Activated CD8-positive, alpha-beta memory T cell treated with anti-CD3 and anti-CD28 coated beads, Interleukin-2, amount 50 U/mL, for 48 hours (primary cell): Measurements from ENCODE around the gene IL12A.
A peak's percentile ranks its signal among the peaks of the same experiment; 100 is the strongest.

Experiments
- DNase-seq: peaks from one replicate; pipeline ENCODE4 v3.0.0-alpha.2; 2020

Gene IL12A

GRCh38 chr3:159991591-159991990 is 3.0 kb downstream of the IL12A start:
- no peak for DNase-seq

GRCh38 chr3:159992589-159992988 is 4.0 kb downstream of the IL12A start:
- no peak for DNase-seq

DNA sequence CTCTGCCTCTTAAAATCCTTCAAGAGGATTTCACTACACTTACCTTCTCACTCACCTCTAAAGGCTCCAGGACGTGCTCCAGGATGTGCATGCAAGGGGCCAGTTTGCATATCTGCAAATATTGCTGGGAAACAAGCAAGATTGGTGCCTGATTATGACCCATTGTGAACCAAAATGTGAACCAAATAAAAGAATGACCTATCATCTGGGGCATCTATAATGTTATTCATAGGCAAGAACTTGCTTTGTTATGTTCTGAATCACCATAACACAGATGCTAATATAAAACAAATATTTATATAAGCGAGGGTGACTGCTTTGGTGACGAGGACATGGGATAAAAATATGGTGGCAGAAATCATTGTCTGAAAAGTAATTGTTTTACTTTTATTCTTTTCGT is 5.5 kb downstream of the IL12A start:
- no peak for DNase-seq

- no peak for DNase-seq
Measured at GRCh38 chr3:159995091-159995490, 6.5 kb downstream of the IL12A start.

DNA sequence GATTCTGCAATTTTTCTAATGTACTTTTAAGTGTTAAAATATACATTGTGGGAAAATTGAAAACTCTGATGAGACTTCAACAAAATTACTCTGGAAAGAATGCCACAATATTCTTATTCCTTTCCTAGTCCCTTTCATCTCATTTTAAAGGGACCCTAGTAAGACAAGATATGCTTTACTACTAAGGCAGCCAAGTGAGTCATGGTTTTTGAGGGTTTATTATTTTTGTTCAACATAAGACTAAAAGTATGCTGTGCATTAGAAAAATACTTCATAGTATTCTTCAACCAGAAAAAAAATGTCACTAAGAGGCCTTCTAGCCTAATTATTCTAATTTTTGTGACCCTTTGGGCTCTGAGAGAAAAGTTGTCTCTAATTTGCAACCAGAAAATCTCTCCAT is 7.4 kb downstream of the IL12A start:
- DNase-seq = no peak

DNA sequence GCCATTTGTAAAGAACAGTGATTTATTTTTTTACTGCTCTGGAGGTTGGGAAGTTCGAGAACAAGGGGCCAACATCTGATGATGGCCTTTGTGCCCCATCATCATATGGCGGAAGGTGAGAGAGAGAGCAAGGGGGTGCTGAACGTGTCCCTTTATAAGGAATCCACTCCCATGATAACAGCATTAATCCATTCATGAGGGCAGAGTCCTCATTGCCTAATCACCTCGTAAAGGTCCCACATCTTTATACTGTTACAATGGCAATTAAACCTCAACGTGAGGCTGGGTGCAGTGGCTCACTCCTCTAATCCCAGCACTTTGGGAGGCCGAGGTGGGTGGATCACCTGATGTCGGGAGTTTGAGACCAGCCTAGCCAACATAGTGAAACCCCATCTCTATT is 8.3 kb downstream of the IL12A start:
- no peak for DNase-seq

- DNase-seq = no peak
Measured at GRCh38 chr3:160001148-160001760, 12.6 kb downstream of the IL12A start.

- DNase-seq = no peak
Measured at GRCh38 chr3:160001850-160002623, 13.4 kb downstream of the IL12A start.

DNA sequence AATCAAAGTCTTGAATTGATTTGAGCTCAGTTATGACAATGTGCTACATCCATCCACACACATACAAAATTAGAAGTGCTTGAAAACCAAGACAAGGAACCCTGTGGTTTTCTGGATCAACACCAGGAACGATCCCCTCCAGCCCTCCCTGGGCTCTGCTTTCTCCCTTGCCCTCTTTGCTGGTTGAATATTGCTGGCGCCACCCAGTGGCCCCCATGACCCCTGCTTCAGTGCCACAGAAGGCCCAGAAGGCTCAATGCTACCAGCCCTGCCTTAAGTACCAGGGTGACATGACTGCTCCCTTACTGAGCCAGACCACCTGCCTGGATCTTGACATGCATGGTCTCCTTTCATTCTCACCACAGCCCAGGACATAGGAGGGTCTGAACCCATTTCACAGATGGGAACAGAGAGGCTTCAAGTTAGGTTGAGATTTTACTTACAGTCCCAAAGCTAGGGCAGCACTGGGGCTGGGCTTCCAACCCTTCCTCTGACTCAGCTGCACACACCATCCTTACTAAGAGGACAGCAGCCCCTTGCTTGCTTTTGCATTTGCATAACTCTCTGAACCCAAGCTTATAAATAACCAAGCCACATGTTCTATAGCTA is 15.0 kb downstream of the IL12A start:
- peak; percentile 62 for DNase-seq

DNA sequence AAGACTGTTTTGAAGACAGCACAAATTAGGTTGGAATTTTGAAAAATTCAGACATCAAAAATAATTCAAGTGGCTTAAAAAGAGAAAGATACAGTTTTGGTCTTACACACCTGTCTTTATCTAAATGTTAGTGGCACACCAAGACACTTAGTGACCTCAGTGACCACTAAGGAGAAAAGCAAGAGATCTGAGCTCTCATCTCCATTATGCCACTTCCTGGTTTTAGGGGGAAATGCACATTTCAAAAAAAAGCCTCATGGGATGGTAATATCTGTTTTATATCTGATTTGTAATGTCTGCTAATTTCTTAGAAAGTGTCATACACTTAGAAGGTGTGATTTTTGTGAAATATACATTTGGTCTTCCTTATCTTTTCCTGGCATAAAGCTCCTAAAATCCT is 16.4 kb downstream of the IL12A start:
- no peak for DNase-seq

DNA sequence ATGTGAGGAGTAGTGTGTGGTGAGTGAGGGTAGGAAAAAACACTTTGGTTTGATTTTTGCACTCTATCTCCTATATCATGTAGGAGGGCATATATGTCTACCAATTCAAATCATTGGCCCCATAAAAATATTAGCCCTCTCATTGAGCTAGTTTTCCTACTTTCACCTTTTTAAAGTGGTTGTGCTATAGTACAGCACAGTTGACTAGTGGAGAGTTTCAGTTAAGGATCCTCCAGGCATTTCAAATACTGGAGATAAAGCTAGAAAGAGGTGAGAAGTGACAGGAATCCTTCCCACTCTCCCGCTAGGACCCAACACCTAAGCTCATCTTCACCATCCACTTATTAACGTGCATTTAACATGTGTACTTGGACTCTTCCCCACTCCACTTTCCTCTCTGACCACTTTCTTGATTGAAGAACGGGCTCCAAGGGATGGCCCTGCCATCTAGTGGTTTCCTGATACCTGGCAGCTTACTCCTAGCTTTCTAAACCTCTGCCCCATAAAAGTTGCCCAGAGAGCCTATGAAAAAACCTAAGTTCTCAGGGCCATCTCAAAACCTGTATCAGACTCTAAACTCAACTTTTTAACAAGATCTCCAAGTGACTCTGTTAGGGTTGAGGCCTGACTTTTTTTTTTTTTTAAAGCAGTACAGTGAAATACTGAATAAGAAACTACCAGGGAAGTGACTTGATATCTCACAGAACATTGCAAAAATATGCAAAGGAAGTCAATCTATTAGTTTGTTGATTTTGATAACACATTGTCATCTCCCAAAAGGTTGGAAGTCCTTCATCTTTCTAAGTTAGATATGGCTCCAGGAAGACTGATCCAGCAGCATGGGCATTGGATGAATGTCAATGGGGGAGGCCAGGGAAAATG is 17.9 kb downstream of the IL12A start:
- DNase-seq = no peak

DNA sequence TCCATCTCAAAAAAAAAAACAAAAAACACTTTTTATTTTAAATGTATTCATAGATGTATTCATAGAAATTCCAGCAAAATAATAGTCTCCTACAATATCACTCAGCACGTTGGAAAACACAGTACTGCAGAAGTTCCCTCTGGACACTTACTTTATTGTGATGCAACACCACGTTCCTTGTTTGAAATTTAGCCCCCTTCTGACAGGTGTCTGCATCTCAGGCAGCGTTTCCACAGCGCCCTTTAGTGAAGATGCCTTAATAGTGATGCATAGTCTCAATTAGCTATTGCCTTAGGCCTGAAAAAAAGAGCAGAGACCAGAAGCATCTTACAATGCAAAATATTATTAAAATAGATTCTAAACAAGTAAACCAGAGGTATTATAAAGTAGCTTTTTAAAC is 20.3 kb downstream of the IL12A start:
- no peak for DNase-seq

GRCh38 chr3:160009525-160009924 is 20.9 kb downstream of the IL12A start:
- DNase-seq = no peak

DNA sequence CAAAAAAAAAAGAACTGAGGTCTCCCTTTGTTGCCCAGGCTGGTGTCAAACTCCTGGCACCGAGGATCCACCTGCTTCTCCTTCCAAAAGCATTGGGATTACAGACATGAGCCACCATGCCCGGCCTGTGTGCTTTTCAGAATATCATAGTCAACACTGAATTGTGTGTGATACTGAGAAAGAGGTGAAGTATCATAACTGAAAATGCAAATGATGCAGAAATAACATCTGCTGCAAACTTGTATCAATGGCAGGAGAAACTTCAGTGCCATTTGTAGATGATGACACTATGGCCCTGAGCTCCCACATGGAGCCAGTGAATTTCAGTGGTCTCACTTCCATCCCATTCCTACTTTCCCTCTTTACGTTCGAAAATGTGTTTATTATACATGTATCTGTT is 21.9 kb downstream of the IL12A start:
- DNase-seq = no peak

DNA sequence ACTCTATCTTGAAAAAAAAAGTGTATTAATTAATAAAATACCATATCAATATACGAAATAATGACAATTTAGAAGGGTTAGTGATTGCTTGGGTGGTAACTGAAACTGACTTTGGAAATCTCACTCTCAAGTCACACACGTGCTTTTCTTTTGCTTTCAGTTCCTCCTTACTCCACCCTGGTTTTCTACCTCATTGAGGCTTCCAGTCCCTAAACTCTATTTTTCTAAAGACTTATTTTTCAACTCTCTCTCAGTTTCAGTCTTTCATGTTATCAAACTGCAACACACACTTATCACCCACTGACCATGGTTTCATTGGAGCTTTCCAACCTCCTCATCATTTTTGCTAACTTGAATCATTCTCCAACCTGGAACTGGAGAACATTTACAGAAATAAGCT is 23.5 kb downstream of the IL12A start:
- DNase-seq = no peak

DNA sequence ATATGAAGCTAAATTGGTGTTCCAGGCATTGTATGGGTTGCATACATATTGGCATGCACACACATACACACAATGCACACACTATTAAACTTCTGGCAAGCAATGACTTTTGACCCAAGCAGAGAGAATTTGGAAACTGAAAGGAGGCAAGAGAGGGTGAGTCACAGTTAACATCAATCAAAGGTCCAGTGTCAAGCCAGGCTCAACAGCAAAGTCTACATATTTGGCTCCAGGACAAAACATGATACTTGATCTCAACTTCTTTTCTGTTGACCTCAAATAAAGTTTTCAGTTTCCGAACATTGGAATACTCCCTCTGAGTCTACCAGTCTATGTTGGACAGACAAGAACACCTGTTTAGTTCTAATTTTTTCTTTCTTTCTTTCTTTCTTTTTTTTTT is 28.3 kb downstream of the IL12A start:
- DNase-seq = no peak

- DNase-seq = no peak
Measured at GRCh38 chr3:160018959-160019358, 30.3 kb downstream of the IL12A start.

DNA sequence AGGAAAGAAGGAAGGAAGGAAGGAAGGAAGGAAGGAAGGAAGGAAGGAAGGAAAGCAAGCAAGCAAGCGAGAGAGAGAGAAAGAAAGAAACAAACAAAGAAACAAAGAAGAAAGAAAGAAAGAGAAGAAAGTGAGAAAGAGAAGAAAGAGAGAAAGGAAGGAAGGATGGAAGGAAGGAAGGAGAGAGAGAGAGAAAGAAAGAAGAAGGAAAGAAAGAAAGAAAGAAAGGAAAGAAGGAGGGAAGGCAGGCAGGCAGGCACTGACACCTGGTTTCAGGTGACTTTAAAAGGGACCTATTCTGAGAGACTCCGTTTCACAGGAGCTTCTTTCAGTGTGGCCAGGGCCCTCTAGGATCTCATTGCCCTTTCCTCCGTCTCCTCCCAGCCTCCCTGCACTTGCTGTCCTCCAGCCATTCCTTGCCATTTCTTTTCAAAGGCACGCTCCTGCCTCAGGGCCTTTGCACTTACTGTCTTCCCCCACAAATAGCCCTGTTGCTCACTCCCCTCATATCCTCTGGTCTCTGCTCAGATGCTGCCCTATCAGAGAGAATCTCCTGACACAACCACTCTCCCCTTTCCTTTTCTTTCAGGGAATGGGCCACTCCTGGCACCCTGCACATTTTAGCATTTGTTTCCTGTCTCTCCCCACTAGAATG is 31.5 kb downstream of the IL12A start:
- DNase-seq = no peak

GRCh38 chr3:160022068-160022467 is 33.4 kb downstream of the IL12A start:
- DNase-seq = no peak

GRCh38 chr3:160023476-160023875 is 34.8 kb downstream of the IL12A start:
- no peak for DNase-seq

DNA sequence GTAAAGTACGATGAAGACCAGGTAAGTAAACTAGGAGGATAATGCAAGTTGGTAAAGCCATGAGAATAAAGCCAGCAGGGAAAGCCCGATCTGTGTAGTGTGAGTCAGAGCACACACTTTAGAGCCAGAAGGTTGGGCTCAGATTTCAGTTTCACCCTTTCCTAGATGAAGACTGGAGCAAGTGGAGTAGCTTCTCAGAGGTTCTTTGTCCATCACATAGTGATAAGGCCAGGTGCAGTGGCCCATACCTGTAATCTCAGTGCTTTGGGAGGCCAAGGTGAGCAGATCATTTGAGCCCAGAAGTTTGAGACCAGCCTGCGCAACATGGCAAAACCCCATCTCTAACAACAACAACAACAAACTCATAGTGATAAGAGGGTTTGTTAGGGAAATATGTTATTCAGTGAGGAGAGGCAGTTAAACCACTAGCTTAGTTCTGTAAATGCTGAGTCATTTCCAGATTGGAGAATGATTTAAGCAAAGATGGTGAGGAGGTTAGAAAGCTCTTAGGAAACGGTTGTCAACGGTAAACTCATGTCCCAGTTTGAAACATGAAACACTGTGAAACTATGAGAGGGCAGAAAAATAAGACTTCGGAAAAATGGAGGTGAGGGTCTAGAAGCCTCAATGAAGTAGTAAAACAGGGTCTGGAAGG is 39.0 kb downstream of the IL12A start:
- DNase-seq = no peak

GRCh38 chr3:160035757-160036156 is 47.1 kb downstream of the IL12A start:
- no peak for DNase-seq
